Spinal cord (tissue), 10 donors: Measurements from ENCODE around the gene TMED10. TPM values are rescaled to one million over a fixed set of nuclear protein-coding genes. Genes with fewer than 3 reads are reported as not detected.

ENCODE experiments used
- DNase-seq, 6 donors: peaks; one replicate each; pipeline versions ENCODE4 v3.0.0 to v3.0.0-alpha.2; 2013 to 2015; ENCODE audit warnings: low spot score in 6 of 6, low read depth in 4 of 6
- H3K27ac ChIP-seq: one replicate; pipeline ENCODE4 v1.5.1; 2013; ENCODE audit warnings: low read depth, low read length, control low read depth
- H3K27me3 ChIP-seq: one replicate; pipeline ENCODE4 v1.6.1; 2013; ENCODE audit warnings: low read length; ENCODE audit not compliant: control insufficient read depth, insufficient read depth
- H3K36me3 ChIP-seq: one replicate; pipeline ENCODE4 v1.6.1; 2013; ENCODE audit warnings: low read length; ENCODE audit not compliant: control insufficient read depth, insufficient read depth
- H3K4me1 ChIP-seq: one replicate; pipeline ENCODE4 v1.6.1; 2013; ENCODE audit warnings: low read length; ENCODE audit not compliant: control insufficient read depth, insufficient read depth
- H3K4me3 ChIP-seq: one replicate; pipeline ENCODE4 v1.5.1; 2013; ENCODE audit warnings: low read depth, low read length, control low read depth
- H3K9me3 ChIP-seq: one replicate; pipeline ENCODE4 v1.6.1; 2013; ENCODE audit warnings: low read length; ENCODE audit not compliant: control insufficient read depth, insufficient read depth
- WGBS: methylation state at CpG from one replicate; pipeline ENCODE4 v1.1.5; 2013; ENCODE audit warnings: missing lambda C conversion rate; ENCODE audit not compliant: insufficient coverage; 5-methylcytosine and 5-hydroxymethylcytosine counted together
- polyA plus RNA-seq, 2 donors: library from polyadenylated mRNA; unstranded; fragments of 120-200 nt; gene quantifications; one replicate each; pipeline ENCODE4 v1.2.1, GENCODE V29; 2013; ENCODE audit not compliant: insufficient read length in 2 of 2
- total RNA-seq, 2 donors: library from RNA; depleted of rRNA in 1 of 2; stranded (reverse); fragments of 120-200 nt in 1 of 2; fragments of >200 nt in 1 of 2; gene quantifications; one replicate each; pipeline versions ENCODE4 v1.2.3 to v1.2.4, GENCODE V29; 2013 to 2014
- donor health status: healthy.

TMED10 gene
- total and polyA plus RNA-seq, 4 donors, result 164 to 353 (median 218) TPM

DNA sequence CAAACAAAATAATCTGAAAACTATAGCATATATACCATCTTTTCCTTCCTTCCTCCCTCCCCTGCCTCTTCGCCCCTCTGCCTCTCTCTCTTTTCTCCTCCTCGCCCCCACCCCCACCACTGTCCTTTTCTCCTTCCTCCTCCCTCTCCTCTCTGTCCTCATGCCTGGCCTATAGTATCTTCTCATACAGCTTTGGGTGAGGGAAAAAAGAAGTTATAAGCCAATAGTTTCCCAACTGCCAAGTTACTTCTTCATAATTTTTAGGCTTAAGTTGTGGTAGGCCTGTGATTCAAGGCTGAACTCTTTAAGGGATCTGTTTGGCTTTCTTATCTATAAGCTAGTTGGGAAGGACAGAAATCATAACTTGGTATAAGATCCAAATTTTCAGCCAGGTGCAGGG lies 9.1 kb downstream of the TMED10 start:
- Histone ChIP-seq H3K27ac (peak overlapping the region; percentile 22), H3K27me3 (no peaks in the 10 kb centered on the region), H3K4me1 (peaks cover 15% of the 10 kb centered on the region), H3K4me3 (no peak overlapping the region), H3K36me3 (peaks cover 5% of the 10 kb centered on the region), H3K9me3 (no peaks in the 10 kb centered on the region)
- WGBS, result 100% methylated on average over 1 of the region's 2 CpGs
- DNase-seq, result no peak

DNA sequence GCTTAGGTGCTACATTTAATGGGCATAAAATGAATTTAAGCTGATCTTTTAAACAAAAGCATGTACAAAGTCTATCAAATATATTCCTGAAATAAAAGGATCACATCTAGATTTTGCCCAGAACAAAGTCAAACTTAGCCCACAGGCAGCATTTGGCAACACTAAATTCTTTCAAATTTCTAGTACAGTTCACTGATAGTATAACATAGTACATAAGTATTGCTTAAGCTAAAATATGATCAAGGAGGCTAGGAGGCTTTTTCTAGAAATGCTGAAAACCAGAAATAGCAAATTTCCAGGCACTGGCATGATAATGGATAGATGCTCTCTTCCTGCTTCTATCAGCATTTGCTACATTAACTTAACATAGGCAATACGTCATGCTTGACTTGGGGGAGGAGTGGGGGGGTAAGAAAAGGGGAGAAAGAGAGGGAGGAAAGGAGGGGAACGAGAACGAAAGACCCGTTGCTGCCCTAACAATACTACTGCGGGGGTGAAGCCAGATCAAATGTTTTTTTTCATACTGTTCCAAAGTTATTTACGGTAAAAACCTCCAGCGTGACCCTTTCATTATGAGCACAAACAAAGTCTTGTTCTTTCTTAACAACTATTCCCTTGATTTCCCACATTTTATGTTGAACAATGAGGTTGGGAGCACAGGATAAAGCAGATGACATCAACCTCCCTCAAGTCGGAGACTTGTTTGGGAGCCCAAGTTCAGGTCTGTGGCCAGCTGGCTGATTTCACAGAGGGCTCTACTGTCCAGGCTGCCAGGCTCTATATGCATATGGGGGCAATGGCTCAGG lies 10.6 kb downstream of the TMED10 start:
- H3K27ac ChIP-seq, result peak overlapping the region; percentile 89
- WGBS, result 0% methylated on average over 1 of the region's 8 CpGs
- H3K27me3 ChIP-seq, result no peaks in the 10 kb centered on the region
- DNase-seq, result peak in 5 of 6 donors; percentile 54 to 87 (median 71)
- no peak overlapping the region for H3K4me3 ChIP-seq
- peaks cover 5% of the 10 kb centered on the region for H3K36me3 ChIP-seq
- H3K4me1 ChIP-seq, result peaks cover 15% of the 10 kb centered on the region
- H3K9me3 ChIP-seq, result no peaks in the 10 kb centered on the region

DNA sequence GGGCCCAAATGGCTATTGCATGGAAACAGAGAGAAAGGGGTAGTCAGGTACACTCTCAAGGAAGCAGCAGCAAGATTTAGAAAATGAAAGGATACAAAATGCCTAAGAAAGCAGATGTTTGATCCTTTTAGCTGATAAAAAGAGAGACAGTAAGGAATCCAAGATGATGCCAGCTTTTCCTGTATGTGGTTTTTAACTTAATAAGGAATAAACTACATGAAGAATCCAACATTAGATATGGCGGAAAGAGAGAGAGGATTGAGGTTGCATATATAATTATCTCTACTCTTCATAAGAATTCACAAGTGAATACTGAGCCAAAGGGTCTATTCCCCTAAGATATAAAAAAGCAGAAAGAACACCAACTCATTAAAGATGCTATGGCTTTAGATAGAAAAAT lies 11.6 kb downstream of the TMED10 start:
- Histone ChIP-seq H3K9me3 (no peaks in the 10 kb centered on the region), H3K36me3 (peaks cover 3% of the 10 kb centered on the region), H3K4me3 (no peak overlapping the region), H3K27me3 (no peaks in the 10 kb centered on the region), H3K27ac (peak overlapping the region; percentile 89), H3K4me1 (peaks cover 15% of the 10 kb centered on the region)
- no CpG with 5 or more reads among the region's 1 CpG for WGBS
- no peak for DNase-seq

DNA sequence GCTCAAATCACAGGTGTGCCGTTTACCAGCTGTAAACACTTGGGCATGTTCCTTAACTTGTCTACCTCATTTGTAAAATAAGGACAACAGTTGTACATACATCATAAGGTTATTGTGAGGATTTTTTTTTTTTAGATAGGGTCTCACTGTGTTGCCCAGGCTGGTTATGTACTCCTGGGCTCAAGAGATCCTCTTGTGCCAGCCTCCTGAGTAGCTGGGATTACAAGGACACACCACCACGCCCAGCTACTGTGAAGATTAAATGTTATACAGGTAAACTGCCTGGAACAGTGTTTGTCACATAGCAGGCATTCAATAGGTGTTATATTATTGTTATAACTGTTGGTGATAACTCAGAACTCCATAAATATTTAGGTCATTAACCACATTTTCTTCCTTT lies 12.7 kb downstream of the TMED10 start:
- no peak overlapping the region for H3K4me3 ChIP-seq
- H3K27ac ChIP-seq, result no peak overlapping the region
- WGBS, result no CpG with 5 or more reads among the region's 2 CpGs
- H3K27me3 ChIP-seq, result no peaks in the 10 kb centered on the region
- no peaks in the 10 kb centered on the region for H3K9me3 ChIP-seq
- no peaks in the 10 kb centered on the region for H3K36me3 ChIP-seq
- no peak for DNase-seq
- peaks cover 15% of the 10 kb centered on the region for H3K4me1 ChIP-seq

DNA sequence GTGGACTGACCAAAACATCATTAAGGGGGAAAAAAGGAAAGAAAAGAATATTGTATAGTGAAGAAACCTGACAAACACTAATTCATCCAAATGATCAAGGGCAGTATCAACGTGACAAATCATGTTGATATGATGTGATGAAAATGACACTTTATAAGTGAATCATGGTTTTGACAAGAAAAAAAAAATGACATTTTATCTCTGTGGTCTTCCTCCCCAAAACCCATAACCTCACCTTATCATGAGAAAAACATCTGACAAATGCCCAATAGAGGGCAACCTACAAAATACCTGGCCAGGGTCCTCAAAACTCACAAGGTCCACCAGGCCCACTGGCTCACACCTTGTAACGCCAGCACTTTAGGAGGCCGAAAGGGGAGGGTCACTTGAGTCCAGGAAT lies 13.8 kb downstream of the TMED10 start:
- Histone ChIP-seq H3K36me3 (no peaks in the 10 kb centered on the region), H3K4me3 (no peak overlapping the region), H3K9me3 (no peaks in the 10 kb centered on the region), H3K4me1 (peaks cover 17% of the 10 kb centered on the region), H3K27me3 (no peaks in the 10 kb centered on the region), H3K27ac (no peak overlapping the region)
- 83% methylated on average over 1 of the region's 3 CpGs for WGBS
- DNase-seq, result no peak

- WGBS, result no CpG with 5 or more reads among the region's 6 CpGs
- Histone ChIP-seq H3K4me3 (no peak overlapping the region), H3K27ac (no peak overlapping the region), H3K27me3 (no peaks in the 10 kb centered on the region), H3K9me3 (no peaks in the 10 kb centered on the region), H3K4me1 (peaks cover 3% of the 10 kb centered on the region), H3K36me3 (no peaks in the 10 kb centered on the region)
- no peak for DNase-seq
These were observed 17.4 kb downstream of the TMED10 start for GRCh38 chr14:75158843-75159614.

DNA sequence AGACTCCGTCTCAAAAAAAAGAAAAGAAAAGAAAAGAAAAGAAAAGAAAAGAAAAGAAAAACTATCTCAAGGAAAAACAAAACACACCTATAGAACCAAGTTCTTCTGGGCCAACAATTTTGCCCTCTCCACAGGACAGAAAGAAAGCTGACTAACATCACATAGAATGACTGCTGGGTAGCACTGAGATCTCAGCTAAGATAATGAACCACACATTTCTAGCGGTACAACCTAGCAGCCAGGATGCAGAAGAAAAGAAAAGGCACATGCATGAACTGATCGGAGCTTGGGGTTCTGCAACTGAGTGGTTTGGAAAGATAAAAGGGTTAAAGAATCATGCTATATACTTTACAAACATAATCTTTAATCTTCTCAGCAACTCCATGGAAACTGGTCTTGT lies 19.5 kb downstream of the TMED10 start:
- Histone ChIP-seq H3K4me3 (no peak overlapping the region), H3K27ac (no peak overlapping the region), H3K4me1 (peaks cover 3% of the 10 kb centered on the region), H3K9me3 (no peaks in the 10 kb centered on the region), H3K27me3 (no peaks in the 10 kb centered on the region), H3K36me3 (no peaks in the 10 kb centered on the region)
- DNase-seq, result no peak
- WGBS, result no CpG with 5 or more reads among the region's 3 CpGs

DNA sequence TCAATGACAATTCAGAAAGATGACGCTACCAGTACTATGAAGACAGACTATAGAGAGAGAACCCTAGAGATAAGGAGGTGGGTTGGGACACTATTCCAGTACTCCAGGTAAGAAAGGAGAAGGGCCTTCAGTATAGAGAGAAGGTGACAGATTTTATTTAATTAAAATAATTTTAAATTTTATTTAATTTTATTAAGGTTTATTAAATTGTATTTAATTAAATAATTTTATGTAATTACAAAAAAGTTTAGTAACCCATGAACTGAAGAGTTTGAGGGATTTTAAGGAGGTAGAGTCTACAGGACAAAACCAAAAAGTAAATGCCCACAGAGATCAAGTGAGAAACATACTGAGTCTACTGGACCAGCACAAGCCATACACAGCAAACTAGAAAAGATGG lies 20.3 kb downstream of the TMED10 start:
- Histone ChIP-seq H3K4me1 (peaks cover 3% of the 10 kb centered on the region), H3K27me3 (no peaks in the 10 kb centered on the region), H3K27ac (no peak overlapping the region), H3K36me3 (peaks cover 3% of the 10 kb centered on the region), H3K9me3 (no peaks in the 10 kb centered on the region), H3K4me3 (no peak overlapping the region)
- DNase-seq, result no peak
- no CpG with 5 or more reads among the region's 1 CpG for WGBS

DNA sequence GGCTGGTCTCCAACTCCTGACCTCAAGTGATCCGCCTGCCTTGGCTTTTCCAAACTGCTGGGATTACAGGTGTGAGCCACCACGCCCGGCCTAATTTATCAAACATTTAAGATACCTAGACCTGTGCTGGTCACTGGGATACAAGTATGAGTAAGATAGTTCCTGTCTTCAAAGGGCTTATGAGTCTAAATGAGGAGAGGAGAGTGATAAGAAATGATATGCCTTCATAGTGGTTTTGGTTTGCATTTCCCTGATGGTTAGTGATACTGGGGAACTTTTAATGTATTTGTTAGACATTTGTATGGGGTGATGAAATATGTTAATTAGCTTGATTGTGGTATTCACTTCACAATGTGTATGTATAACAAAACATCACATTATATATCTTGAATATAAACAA lies 21.2 kb downstream of the TMED10 start:
- Histone ChIP-seq H3K9me3 (no peaks in the 10 kb centered on the region), H3K36me3 (peaks cover 3% of the 10 kb centered on the region), H3K27me3 (no peaks in the 10 kb centered on the region), H3K27ac (no peak overlapping the region), H3K4me1 (peaks cover 3% of the 10 kb centered on the region), H3K4me3 (no peak overlapping the region)
- DNase-seq, result no peak
- WGBS, result no CpG with 5 or more reads among the region's 3 CpGs

DNA sequence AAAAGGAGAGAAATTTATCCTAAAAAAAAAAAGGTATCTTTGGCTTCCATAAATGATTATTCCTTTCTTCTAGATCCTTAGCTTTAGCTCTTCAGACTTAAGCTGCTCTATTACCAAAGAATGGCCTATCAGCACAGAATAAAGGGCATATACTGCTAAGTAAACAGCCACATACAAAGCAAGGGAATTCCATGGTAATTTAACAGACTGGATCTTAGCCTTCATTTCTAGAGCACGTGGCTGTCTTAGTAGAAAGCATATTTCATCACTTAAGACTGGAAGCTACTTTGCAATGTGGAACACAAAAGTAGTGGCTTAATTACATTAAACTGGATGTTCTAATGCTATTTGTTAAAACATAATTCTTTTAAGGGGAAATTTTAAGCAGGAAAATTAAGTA lies 23.1 kb downstream of the TMED10 start:
- WGBS, result no CpG with 5 or more reads among the region's 1 CpG
- Histone ChIP-seq H3K4me1 (peaks cover 10% of the 10 kb centered on the region), H3K27me3 (no peaks in the 10 kb centered on the region), H3K9me3 (no peaks in the 10 kb centered on the region), H3K36me3 (peaks cover 3% of the 10 kb centered on the region), H3K27ac (no peak overlapping the region), H3K4me3 (no peak overlapping the region)
- DNase-seq, result no peak
